AG04450 (cell line): ENCODE measurements around the gene HOXB6. TPM values are rescaled to one million over a fixed set of nuclear protein-coding genes. Genes with fewer than 3 reads are reported as not detected.

Experiments used
- CTCF ChIA-PET: fragments of 300-600, 350-600 bp; formaldehyde crosslinking; extraction: SDS; loops from one replicate; lab custom pipeline; 2022; ENCODE audit warnings: antibody characterized with exemption, inconsistent platforms; lab: Charles Lee
- POLR2A ChIA-PET: fragments of 350-600 bp; formaldehyde crosslinking; extraction: SDS; loops from one replicate; lab custom pipeline; 2021; ENCODE audit warnings: antibody characterized with exemption, inconsistent platforms; lab: Yijun Ruan, JAX
- DNase-seq: peaks from one replicate; pipeline ENCODE4 v3.0.0-alpha.2; 2011; ENCODE audit warnings: low read depth, low spot score
- H3K27ac ChIP-seq: one replicate; pipeline ENCODE4 v1.5.1; 2012; ENCODE audit warnings: low read depth, low read length, control low read depth
- H3K27me3 ChIP-seq: one replicate; pipeline ENCODE4 v1.6.0; 2012; ENCODE audit warnings: low read length; ENCODE audit not compliant: control insufficient read depth, insufficient read depth
- H3K4me3 ChIP-seq: 2 replicates; pipeline ENCODE4 v1.5.1; 2011; ENCODE audit warnings: mild to moderate bottlenecking, low read depth, low read length, control low read depth
- H3K9me3 ChIP-seq: 2 replicates; pipeline ENCODE4 v1.5.1; 2012; ENCODE audit warnings: low read length; ENCODE audit not compliant: control insufficient read depth, insufficient read depth
- CTCF ChIP-seq: IDR thresholded peaks from 2 replicates; pipeline ENCODE4 v1.5.1; 2011; ENCODE audit warnings: low read depth, low read length, control low read depth, inconsistent platforms
- polyA plus RNA-seq: library from polyadenylated mRNA; depleted of rRNA; stranded (reverse); fragments of >200 nt; gene quantifications from 2 replicates; pipeline ENCODE4 v1.2.3, GENCODE V29; 2011

HOXB6 gene
- polyA plus RNA-seq, 1 experiment: 15.4 TPM

- CTCF ChIA-PET: interaction anchor here (0.5 to 1.9 kb wide), 36 partner anchors 9 to 794 kb away, joined by 3 to 11 read pairs (median 4); partner anchors contain the start of gene HOXB9
- POLR2A ChIA-PET: interaction anchor here (0.6 kb wide), 1 partner anchor 182 kb away, joined by 6 read pairs; no protein-coding TSS in a partner anchor
- Histone ChIP-seq H3K27me3 (peaks cover 97% of the 10 kb centered on the region), H3K27ac (no peak overlapping the region), H3K4me3 (no peak overlapping the region), H3K9me3 (peaks cover 9% of the 10 kb centered on the region; the same call in 1 of the 2 replicates)
- no peak for DNase-seq
- TF ChIP-seq CTCF: peak; percentile 57
Observed at GRCh38 chr17:48636177-48637018, 31.6 kb upstream of the HOXB6 start.

GRCh38 chr17:48634493-48635208 is 29.9 kb upstream of the HOXB6 start:
- Histone ChIP-seq H3K27ac (no peak overlapping the region), H3K4me3 (no peak overlapping the region), H3K27me3 (peaks cover 97% of the 10 kb centered on the region), H3K9me3 (peaks cover 9% of the 10 kb centered on the region; the same call in 1 of the 2 replicates)
- POLR2A ChIA-PET: no interaction called here
- no peak for DNase-seq
- CTCF ChIA-PET: no interaction called here
- TF ChIP-seq CTCF: no peak

GRCh38 chr17:48633266-48633677 is 28.5 kb upstream of the HOXB6 start:
- Histone ChIP-seq H3K27me3 (peaks cover 98% of the 10 kb centered on the region), H3K4me3 (no peak overlapping the region), H3K9me3 (peaks cover 13% of the 10 kb centered on the region; the same call in 1 of the 2 replicates), H3K27ac (no peak overlapping the region)
- no peak for DNase-seq
- POLR2A ChIA-PET: interaction anchor here (0.7 kb wide), 1 partner anchor 76 kb away, joined by 3 read pairs; no protein-coding TSS in a partner anchor
- no peak for TF ChIP-seq CTCF
- CTCF ChIA-PET: interaction anchor here (1.6 kb wide), 1 partner anchor 325 kb away, joined by 4 read pairs; no protein-coding TSS in a partner anchor

GRCh38 chr17:48632579-48633265 is 27.9 kb upstream of the HOXB6 start:
- H3K4me3 ChIP-seq: no peak overlapping the region
- TF ChIP-seq CTCF: no peak
- H3K27ac ChIP-seq: no peak overlapping the region
- POLR2A ChIA-PET: interaction anchor here (0.7 kb wide), 1 partner anchor 77 kb away, joined by 3 read pairs; no protein-coding TSS in a partner anchor
- CTCF ChIA-PET: interaction anchor here (0.6 to 1.6 kb wide), 3 partner anchors 111 to 324 kb away, joined by 3 to 4 read pairs (median 4); no protein-coding TSS in a partner anchor
- H3K27me3 ChIP-seq: peaks cover 98% of the 10 kb centered on the region
- DNase-seq: no peak
- H3K9me3 ChIP-seq: peaks cover 13% of the 10 kb centered on the region; the same call in 1 of the 2 replicates
